Psoas muscle (tissue), 8 donors: Measurements from ENCODE around the gene ANXA1. TPM values are rescaled to one million over a fixed set of nuclear protein-coding genes. Genes with fewer than 3 reads are reported as not detected.

Experiments
- ATAC-seq, 4 donors: fragments of 200-7000 bp; cut with Tn5 transposase; one replicate each; pipeline ENCODE4 v1.9.1; 2020; ENCODE audit warnings: moderate library complexity in 3 of 4, mild to moderate bottlenecking in 2 of 4
- DNase-seq, 2 donors: peaks; one replicate each; pipeline ENCODE4 v3.0.0-alpha.2; 2020
- H3K27ac ChIP-seq: fragments of 200-600 bp; one replicate; pipeline ENCODE4 v1.8.0; 2022
- H3K27me3 ChIP-seq, 3 donors: fragments of 200-600 bp in 1 of 3; one replicate each; pipeline versions ENCODE4 v1.6.1 to v1.8.0; 2013 to 2022; ENCODE audit warnings: low read length in 2 of 3, mild to moderate bottlenecking in 2 of 3, moderate library complexity in 1 of 3; ENCODE audit not compliant: insufficient read depth in 3 of 3
- H3K36me3 ChIP-seq, 2 donors: fragments of 200-600 bp in 1 of 2; one replicate each; pipeline versions ENCODE4 v1.6.1 to v1.8.0; 2013 to 2022; ENCODE audit warnings: low read depth in 1 of 2, mild to moderate bottlenecking in 1 of 2, moderate library complexity in 1 of 2; ENCODE audit not compliant: insufficient read depth in 1 of 2
- H3K4me1 ChIP-seq: fragments of 200-600 bp; one replicate; pipeline ENCODE4 v1.8.0; 2022
- H3K4me3 ChIP-seq: fragments of 200-600 bp; one replicate; pipeline ENCODE4 v1.8.0; 2022; ENCODE audit warnings: mild to moderate bottlenecking
- H3K9me3 ChIP-seq: fragments of 200-600 bp; one replicate; pipeline ENCODE4 v1.8.0; 2022
- WGBS, 3 donors: extraction: QIAGEN DNeasy Blood & Tissue Kit; methylation state at CpG; one replicate each; pipeline versions ENCODE4 v1.1.6 to v1.1.7; 2013; 5-methylcytosine and 5-hydroxymethylcytosine counted together
- intact Hi-C, 2 donors: fragments of 100-400 bp; cut with DNase I; formaldehyde crosslinking; loops; one replicate each; pipeline versions ENCODE4 v1.11.0 to v1.14.2; 2022
- polyA plus RNA-seq, 3 donors: library from polyadenylated mRNA; stranded (reverse); fragments of 200-250 nt; gene quantifications; one replicate each; pipeline ENCODE4 v1.2.3, GENCODE V29; 2013
- total RNA-seq, 4 donors: library from RNA; stranded (reverse); fragmentation: NEBNext Ultra II Directional in 2 of 4; extraction: Animal tissue kit (Norgen Biotek cat#: 25700) in 2 of 4; gene quantifications; one replicate each; pipeline versions ENCODE4 v1.2.1 to v1.2.4, GENCODE V29; 2021 to 2023
- TF ChIP-seq, protein P1 (sequence below): fragments of 200-600 bp; IDR thresholded peaks from one replicate; pipeline ENCODE4 v1.8.0; 2022; ENCODE audit warnings: antibody characterized with exemption
- donor health status: healthy with polysubstance abuse.
- donor health status: DM: no; HTN: no; CAD: no; lungs with moderate emphysema.
- donor health status: Bipolar disorder and iron deficiency.
- donor health status: healthy.
- donor health status: DM: yes; HTN: yes; CAD: no.
- donor health status: DM: no; HTN: no; CAD: no.
- donor health status: DM: no; HTN: no; CAD: no.
- donor health status: DM: yes; HTN: yes; CAD: no.

Gene ANXA1
- total and polyA plus RNA-seq, 7 donors, result 20.7 to 60.8 (median 25.8) TPM

DNA sequence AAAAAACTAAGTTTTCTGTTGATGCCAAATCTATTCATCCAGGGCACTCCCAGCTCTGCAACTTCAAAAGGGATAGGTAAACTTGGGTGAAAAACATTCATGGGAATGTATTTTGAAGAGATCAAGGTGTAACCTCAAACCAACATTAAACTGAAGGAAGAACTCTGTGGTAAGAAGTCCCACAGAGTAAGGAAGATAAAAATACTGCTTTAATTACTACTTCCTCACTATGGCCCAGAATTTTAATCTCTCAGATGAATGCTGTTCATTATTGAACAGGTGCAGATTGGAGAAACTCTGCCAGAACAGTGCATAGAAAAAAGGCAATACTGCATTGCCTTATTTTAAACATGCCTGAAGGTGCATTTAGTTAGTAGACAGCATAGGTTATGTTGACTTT, 37.6 kb upstream of the ANXA1 start:
- intact Hi-C loops, result no loop called here
- Histone ChIP-seq H3K27me3 (no peaks in the 10 kb centered on the region), H3K9me3 (no peaks in the 10 kb centered on the region), H3K4me3 (no peak overlapping the region), H3K4me1 (no peaks in the 10 kb centered on the region), H3K36me3 (no peaks in the 10 kb centered on the region), H3K27ac (no peak overlapping the region)
- ATAC-seq, result no peak
- DNase-seq, result no peak
- TF ChIP-seq, protein P1, sequence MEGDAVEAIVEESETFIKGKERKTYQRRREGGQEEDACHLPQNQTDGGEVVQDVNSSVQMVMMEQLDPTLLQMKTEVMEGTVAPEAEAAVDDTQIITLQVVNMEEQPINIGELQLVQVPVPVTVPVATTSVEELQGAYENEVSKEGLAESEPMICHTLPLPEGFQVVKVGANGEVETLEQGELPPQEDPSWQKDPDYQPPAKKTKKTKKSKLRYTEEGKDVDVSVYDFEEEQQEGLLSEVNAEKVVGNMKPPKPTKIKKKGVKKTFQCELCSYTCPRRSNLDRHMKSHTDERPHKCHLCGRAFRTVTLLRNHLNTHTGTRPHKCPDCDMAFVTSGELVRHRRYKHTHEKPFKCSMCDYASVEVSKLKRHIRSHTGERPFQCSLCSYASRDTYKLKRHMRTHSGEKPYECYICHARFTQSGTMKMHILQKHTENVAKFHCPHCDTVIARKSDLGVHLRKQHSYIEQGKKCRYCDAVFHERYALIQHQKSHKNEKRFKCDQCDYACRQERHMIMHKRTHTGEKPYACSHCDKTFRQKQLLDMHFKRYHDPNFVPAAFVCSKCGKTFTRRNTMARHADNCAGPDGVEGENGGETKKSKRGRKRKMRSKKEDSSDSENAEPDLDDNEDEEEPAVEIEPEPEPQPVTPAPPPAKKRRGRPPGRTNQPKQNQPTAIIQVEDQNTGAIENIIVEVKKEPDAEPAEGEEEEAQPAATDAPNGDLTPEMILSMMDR, result no peak

DNA sequence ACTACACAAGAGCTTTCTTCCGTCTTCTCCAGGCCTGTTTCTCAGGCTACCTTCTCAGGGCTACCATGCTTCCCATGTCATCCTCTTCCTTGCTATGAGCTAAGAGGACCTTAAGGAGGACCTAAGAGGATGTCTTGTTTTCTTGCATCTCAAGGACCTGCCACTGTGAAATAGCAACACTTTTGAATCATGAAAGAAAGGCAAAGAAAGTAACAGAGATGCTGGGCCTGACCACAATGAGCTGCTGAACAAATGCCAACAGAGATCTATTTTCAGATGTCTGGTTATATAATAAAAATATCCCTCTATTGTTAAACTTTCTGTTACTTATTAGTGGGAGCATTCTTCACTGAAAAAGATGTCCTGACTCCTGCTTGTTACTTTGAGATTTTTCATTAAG, 36.7 kb upstream of the ANXA1 start:
- TF ChIP-seq, protein P1, result no peak
- Histone ChIP-seq H3K27me3 (no peaks in the 10 kb centered on the region), H3K36me3 (no peaks in the 10 kb centered on the region), H3K4me1 (no peaks in the 10 kb centered on the region), H3K4me3 (no peak overlapping the region), H3K9me3 (no peaks in the 10 kb centered on the region), H3K27ac (no peak overlapping the region)
- WGBS, 3 donors, result 95 to 100% (median 96%) methylated on average over 1 of the region's 1 CpG
- no peak for ATAC-seq
- DNase-seq, result no peak
- intact Hi-C loops, result no loop called here

DNA sequence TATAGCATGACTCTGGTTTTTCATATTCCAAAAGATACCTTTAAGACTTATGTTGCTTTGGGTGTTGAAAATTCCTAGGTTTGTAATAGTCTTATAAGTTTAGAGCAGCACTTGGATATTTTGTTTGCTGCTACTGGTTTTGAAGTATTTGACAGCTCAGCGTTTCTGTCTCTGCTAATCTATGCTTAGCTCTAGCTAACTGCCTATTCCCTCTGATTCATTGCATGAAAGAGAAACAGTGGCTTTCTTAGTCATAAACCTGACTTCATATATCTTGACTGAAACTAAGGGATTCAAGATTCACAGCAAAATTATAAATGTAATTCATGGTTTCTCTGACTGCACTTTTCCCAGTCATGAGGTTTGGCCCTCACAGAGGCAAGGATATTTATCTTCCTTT, 35.6 kb upstream of the ANXA1 start:
- no peaks in the 10 kb centered on the region for H3K4me1 ChIP-seq
- intact Hi-C loops, result no loop called here
- H3K27me3 ChIP-seq, result no peaks in the 10 kb centered on the region
- no peak overlapping the region for H3K27ac ChIP-seq
- no peak overlapping the region for H3K4me3 ChIP-seq
- DNase-seq (no peak), ATAC-seq (no peak)
- TF ChIP-seq, protein P1, result no peak
- no peaks in the 10 kb centered on the region for H3K36me3 ChIP-seq
- H3K9me3 ChIP-seq, result no peaks in the 10 kb centered on the region
- 13 to 42% (median 42%) methylated on average over 1 of the region's 1 CpG for WGBS, 3 donors

DNA sequence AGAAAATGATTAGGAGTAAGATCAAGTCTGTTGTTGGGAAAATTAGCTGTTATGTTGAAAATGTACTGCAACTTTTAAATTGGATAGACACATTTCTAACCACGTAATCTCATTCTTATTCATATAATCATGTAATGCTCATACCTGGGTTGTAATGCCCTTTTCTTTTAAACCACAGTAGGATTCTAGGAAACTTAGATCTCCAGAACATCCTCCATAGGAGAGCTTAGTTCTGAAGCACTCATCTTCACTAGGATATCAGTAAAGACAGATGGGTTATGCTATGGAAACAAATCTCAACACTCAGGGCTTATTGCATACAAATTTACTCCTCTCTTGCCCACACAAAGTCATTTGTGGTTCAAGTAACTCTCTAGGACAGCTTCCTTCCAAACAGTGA, 34.8 kb upstream of the ANXA1 start:
- no peaks in the 10 kb centered on the region for H3K27me3 ChIP-seq
- H3K4me3 ChIP-seq, result no peak overlapping the region
- TF ChIP-seq, protein P1, result no peak
- no peak for DNase-seq
- H3K9me3 ChIP-seq, result no peaks in the 10 kb centered on the region
- H3K4me1 ChIP-seq, result no peaks in the 10 kb centered on the region
- intact Hi-C loops, result no loop called here
- no peak overlapping the region for H3K27ac ChIP-seq
- 96 to 98% (median 98%) methylated on average over 1 of the region's 1 CpG for WGBS, 3 donors
- no peaks in the 10 kb centered on the region for H3K36me3 ChIP-seq
- ATAC-seq, result no peak

DNA sequence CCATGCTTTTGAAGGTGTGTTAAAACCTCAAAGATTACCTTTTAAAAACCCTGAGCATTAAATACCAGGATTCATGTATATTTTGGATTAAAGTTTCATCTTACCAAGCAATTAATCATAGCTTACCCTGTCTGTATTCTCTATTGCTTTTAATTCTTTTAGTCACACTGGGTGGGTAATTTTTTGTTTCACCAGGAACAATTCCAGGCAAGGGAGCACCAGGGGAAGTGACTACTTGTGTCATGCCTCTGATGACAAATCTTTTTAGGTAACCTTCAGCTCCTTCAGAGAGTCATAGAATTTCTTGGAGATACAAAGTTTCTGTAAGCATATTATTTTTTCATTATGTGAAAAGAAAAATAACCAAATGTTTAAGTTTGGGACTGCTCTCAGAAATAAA, 33.4 kb upstream of the ANXA1 start:
- Histone ChIP-seq H3K27me3 (no peaks in the 10 kb centered on the region), H3K27ac (no peak overlapping the region), H3K9me3 (no peaks in the 10 kb centered on the region), H3K4me3 (no peak overlapping the region), H3K36me3 (no peaks in the 10 kb centered on the region), H3K4me1 (no peaks in the 10 kb centered on the region)
- intact Hi-C loops, result no loop called here
- DNase-seq (no peak), ATAC-seq (no peak)
- TF ChIP-seq, protein P1, result no peak
